Measurements from ENCODE around the gene PRDM16. TPM values are rescaled to one million over a fixed set of nuclear protein-coding genes. Genes with fewer than 3 reads are reported as not detected.

Gene PRDM16
- polyA plus RNA-seq, 3 donors, result not detected

DNA sequence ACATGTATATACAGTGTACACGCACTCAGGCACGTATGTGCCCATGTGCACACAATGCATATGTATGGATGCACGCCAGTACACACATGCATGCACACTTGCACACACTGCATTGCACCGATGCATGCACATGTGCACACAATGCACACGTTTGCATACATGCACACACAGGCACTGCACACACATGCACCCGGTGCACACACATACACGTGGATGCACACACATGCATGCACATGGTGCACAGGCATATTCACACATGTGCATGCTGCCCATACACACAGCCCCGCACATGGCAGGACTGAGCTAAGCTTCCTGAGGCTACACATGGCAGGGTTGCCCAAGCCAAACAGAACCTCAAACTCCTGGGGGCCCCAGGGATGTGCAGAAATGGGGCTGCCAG, 405.0 kb downstream of the PRDM16 start:
- Mint-ChIP-seq H3K4me3 (no peak overlapping the region), H3K27me3 (ENCODE audit: low read depth in 3 of 3) (peaks cover 4 to 5% (median 5%) of the 10 kb centered on the region in 3 donors), H3K27ac (no peak overlapping the region), H3K4me1 (no peaks in the 10 kb centered on the region), H3K9me3 (peaks cover 0 to 3% (median 0%) of the 10 kb centered on the region in 7 donors), H3K36me3 (no peaks in the 10 kb centered on the region)
- no peak overlapping the region for H3K4me2 ChIP-seq (replicated peaks; ENCODE audit: extremely low read depth, low read length, poor library complexity, severe bottlenecking)
- TF ChIP-seq, protein P1, sequence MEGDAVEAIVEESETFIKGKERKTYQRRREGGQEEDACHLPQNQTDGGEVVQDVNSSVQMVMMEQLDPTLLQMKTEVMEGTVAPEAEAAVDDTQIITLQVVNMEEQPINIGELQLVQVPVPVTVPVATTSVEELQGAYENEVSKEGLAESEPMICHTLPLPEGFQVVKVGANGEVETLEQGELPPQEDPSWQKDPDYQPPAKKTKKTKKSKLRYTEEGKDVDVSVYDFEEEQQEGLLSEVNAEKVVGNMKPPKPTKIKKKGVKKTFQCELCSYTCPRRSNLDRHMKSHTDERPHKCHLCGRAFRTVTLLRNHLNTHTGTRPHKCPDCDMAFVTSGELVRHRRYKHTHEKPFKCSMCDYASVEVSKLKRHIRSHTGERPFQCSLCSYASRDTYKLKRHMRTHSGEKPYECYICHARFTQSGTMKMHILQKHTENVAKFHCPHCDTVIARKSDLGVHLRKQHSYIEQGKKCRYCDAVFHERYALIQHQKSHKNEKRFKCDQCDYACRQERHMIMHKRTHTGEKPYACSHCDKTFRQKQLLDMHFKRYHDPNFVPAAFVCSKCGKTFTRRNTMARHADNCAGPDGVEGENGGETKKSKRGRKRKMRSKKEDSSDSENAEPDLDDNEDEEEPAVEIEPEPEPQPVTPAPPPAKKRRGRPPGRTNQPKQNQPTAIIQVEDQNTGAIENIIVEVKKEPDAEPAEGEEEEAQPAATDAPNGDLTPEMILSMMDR (IDR thresholded peaks at IDR 0.05), result no peak
- H3K79me2 ChIP-seq (ENCODE audit: insufficient read depth, low read length), result no peaks in the 10 kb centered on the region
- H2AFZ ChIP-seq (ENCODE audit: insufficient read depth, low read depth, low read length, poor library complexity, severe bottlenecking), result no peak overlapping the region
- no peaks in the 10 kb centered on the region for H3K36me3 ChIP-seq (replicated peaks in 1 of 2; ENCODE audit: control insufficient read depth in 1 of 2, insufficient read depth in 2 of 2, low read length in 2 of 2)
- no peaks in the 10 kb centered on the region for H3K9me3 ChIP-seq (replicated peaks in 1 of 2; ENCODE audit: control insufficient read depth in 1 of 2, insufficient read depth in 1 of 2, low read length in 2 of 2)
- no peaks in the 10 kb centered on the region for H3K27me3 ChIP-seq (ENCODE audit: control insufficient read depth in 2 of 2, insufficient read depth in 2 of 2, low read length in 2 of 2)
- WGBS (ENCODE audit: insufficient coverage), result 88% methylated on average over 8 of the region's 8 CpGs
- no peak overlapping the region for H3K27ac ChIP-seq (ENCODE audit: low read depth in 1 of 2, low read length in 2 of 2)
- no peak overlapping the region for H3K9ac ChIP-seq (ENCODE audit: insufficient read depth, low read length, poor library complexity, severe bottlenecking)
- intact Hi-C loops (cut with micrococcal nuclease), result no loop called here
- no peak overlapping the region for H3K4me3 ChIP-seq (replicated peaks in 1 of 3; ENCODE audit: low read depth in 2 of 3, low read length in 3 of 3)
- H3K4me1 ChIP-seq (ENCODE audit: control insufficient read depth in 1 of 2, insufficient read depth in 2 of 2, low read length in 2 of 2), result no peaks in the 10 kb centered on the region
- H4K20me1 ChIP-seq (ENCODE audit: insufficient read depth, low read length), result no peaks in the 10 kb centered on the region
- no peak for DNase-seq

GRCh38 chr1:3474421-3474820, 405.4 kb downstream of the PRDM16 start:
- Histone ChIP-seq H3K79me2 (ENCODE audit: insufficient read depth, low read length) (no peaks in the 10 kb centered on the region), H3K9me3 (replicated peaks in 1 of 2; ENCODE audit: control insufficient read depth in 1 of 2, insufficient read depth in 1 of 2, low read length in 2 of 2) (no peaks in the 10 kb centered on the region), H3K36me3 (replicated peaks in 1 of 2; ENCODE audit: control insufficient read depth in 1 of 2, insufficient read depth in 2 of 2, low read length in 2 of 2) (no peaks in the 10 kb centered on the region), H3K4me3 (replicated peaks in 1 of 3; ENCODE audit: low read depth in 2 of 3, low read length in 3 of 3) (no peak overlapping the region), H2AFZ (ENCODE audit: insufficient read depth, low read depth, low read length, poor library complexity, severe bottlenecking) (no peak overlapping the region), H3K4me2 (replicated peaks; ENCODE audit: extremely low read depth, low read length, poor library complexity, severe bottlenecking) (no peak overlapping the region), H3K9ac (ENCODE audit: insufficient read depth, low read length, poor library complexity, severe bottlenecking) (no peak overlapping the region), H3K27ac (ENCODE audit: low read depth in 1 of 2, low read length in 2 of 2) (no peak overlapping the region), H3K27me3 (ENCODE audit: control insufficient read depth in 2 of 2, insufficient read depth in 2 of 2, low read length in 2 of 2) (no peaks in the 10 kb centered on the region), H4K20me1 (ENCODE audit: insufficient read depth, low read length) (no peaks in the 10 kb centered on the region), H3K4me1 (ENCODE audit: control insufficient read depth in 1 of 2, insufficient read depth in 2 of 2, low read length in 2 of 2) (no peaks in the 10 kb centered on the region)
- WGBS (ENCODE audit: insufficient coverage), result 78% methylated on average over 6 of the region's 10 CpGs
- H3K27me3 Mint-ChIP-seq (ENCODE audit: low read depth in 3 of 3), result peaks cover 4 to 5% (median 5%) of the 10 kb centered on the region in 3 donors
- no peaks in the 10 kb centered on the region for H3K4me1 Mint-ChIP-seq
- intact Hi-C loops (cut with micrococcal nuclease), result no loop called here
- TF ChIP-seq, protein P1 (IDR thresholded peaks at IDR 0.05), result no peak
- H3K36me3 Mint-ChIP-seq, result no peaks in the 10 kb centered on the region
- H3K9me3 Mint-ChIP-seq, result peaks cover 0 to 3% (median 0%) of the 10 kb centered on the region in 7 donors
- no peak overlapping the region for H3K4me3 Mint-ChIP-seq
- no peak overlapping the region for H3K27ac Mint-ChIP-seq
- no peak for DNase-seq

All from CD14-positive monocyte (primary cell).